ENCODE measurements around the gene MOGAT2.
"Not testable (repeated sequence)": the region's sequence is repeated elsewhere in the genome, so short reads cannot be mapped to it uniquely, and the experiment has no call there.

Gene MOGAT2

DNA sequence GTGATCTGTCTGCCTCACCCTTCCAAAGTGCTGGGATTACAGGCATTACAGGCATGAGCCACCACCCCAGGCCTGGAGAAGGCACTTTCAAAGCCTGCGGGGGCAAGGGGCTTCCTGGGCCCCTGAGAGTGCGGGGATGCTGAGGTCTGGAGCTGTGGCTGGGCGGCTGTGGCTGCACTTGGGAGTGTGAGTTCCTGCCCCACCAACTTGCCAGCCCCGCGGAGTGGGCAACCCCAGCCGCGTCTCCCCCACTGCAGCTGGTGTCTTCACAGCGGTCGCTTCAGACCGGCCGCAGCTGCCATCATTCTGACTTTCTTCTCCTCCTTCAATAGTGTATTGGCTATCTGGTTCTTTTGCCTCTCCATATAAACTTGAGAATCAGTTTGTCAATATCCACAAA, 38.1 kb upstream of the MOGAT2 start:
- DNase-seq (ENCODE audit: low read depth), result no peak
- TF ChIP-seq, protein P1, sequence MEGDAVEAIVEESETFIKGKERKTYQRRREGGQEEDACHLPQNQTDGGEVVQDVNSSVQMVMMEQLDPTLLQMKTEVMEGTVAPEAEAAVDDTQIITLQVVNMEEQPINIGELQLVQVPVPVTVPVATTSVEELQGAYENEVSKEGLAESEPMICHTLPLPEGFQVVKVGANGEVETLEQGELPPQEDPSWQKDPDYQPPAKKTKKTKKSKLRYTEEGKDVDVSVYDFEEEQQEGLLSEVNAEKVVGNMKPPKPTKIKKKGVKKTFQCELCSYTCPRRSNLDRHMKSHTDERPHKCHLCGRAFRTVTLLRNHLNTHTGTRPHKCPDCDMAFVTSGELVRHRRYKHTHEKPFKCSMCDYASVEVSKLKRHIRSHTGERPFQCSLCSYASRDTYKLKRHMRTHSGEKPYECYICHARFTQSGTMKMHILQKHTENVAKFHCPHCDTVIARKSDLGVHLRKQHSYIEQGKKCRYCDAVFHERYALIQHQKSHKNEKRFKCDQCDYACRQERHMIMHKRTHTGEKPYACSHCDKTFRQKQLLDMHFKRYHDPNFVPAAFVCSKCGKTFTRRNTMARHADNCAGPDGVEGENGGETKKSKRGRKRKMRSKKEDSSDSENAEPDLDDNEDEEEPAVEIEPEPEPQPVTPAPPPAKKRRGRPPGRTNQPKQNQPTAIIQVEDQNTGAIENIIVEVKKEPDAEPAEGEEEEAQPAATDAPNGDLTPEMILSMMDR (IDR thresholded peaks at IDR 0.05; ENCODE audit: control insufficient read depth, insufficient read depth, low read depth, low read length, missing control alignments), result no peak
- H3K4me3 ChIP-seq (ENCODE audit: control insufficient read depth, low read depth, low read length), result no peak overlapping the region

DNA sequence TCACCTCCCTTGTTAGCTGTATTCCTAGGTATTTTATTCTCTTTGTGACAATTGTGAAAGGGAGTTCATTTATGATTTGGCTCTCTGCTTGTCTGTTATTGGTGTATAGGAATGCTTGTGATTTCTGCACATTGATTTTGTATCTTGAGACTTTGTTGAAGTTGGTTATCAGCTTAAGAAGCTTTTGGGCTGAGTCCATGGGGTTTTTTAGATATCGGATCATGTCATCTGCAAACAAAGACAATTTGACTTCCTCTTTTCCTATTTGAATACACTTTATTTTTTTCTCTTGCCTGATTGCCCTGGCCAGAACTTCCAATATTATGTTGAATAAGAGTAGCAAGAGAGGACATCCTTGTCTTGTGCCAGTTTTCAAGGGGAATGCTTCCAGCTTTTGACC, 33.8 kb upstream of the MOGAT2 start:
- H3K4me3 ChIP-seq (ENCODE audit: control insufficient read depth, low read depth, low read length); DNase-seq (ENCODE audit: low read depth): not testable (repeated sequence)

DNA sequence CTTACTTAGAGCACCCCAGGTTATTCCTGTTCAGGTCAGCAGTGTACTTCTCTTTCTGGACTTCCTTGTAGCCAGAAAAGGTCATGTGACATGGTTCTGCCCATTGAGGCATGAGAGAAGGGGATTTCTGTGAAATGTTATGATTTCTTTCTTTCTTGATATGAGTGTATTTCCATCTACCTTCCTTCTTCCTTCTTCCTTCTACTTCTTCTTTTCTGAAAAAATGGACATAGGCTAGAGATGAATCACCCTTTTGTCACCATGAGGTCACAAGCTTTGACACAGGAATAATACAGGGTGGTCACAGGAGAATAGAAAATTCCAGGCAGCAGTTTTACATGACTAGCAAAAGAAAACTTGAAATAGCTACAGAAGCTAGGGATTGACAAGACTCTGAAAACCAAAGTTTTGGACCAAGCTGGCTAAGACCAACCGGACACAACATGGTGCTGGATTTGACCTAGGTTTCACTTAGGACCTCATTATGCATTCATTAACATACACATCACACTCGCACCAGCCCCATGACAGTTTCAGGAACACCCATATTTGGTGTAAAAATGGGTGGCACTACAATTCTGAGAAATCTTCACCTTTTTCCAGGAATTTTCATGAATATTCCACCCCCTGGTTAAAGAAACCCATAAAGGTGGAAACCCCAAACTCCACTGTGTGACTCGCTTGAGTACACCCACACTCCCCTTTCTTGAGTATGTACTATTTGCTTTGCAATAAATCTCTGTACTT, 27.6 kb upstream of the MOGAT2 start:
- H3K4me3 ChIP-seq (ENCODE audit: control insufficient read depth, low read depth, low read length), result no peak overlapping the region
- TF ChIP-seq, protein P1 (IDR thresholded peaks at IDR 0.05; ENCODE audit: control insufficient read depth, insufficient read depth, low read depth, low read length, missing control alignments), result no peak
- no peak for DNase-seq (ENCODE audit: low read depth)

DNA sequence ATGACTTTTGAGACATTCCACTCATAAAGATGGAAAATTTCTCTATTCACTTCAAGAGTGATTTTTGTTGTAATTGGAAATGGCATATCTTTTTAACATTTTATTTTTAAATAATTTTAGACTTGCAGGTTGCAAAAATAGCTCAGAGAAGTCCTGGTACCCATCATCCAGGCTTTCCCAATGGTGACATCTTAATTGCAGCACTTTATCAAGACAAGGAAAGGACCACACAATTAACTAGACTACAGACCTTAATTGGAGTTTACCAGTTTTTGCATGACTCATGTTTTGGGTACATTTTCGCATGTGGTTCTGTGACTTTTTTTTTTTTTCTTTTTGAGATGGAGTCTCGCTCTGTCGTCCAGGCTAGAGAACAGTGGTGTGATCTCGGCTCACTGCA, 25.8 kb upstream of the MOGAT2 start:
- H3K4me3 ChIP-seq (ENCODE audit: control insufficient read depth, low read depth, low read length), result no peak overlapping the region
- TF ChIP-seq, protein P1 (IDR thresholded peaks at IDR 0.05; ENCODE audit: control insufficient read depth, insufficient read depth, low read depth, low read length, missing control alignments), result no peak
- no peak for DNase-seq (ENCODE audit: low read depth)

DNA sequence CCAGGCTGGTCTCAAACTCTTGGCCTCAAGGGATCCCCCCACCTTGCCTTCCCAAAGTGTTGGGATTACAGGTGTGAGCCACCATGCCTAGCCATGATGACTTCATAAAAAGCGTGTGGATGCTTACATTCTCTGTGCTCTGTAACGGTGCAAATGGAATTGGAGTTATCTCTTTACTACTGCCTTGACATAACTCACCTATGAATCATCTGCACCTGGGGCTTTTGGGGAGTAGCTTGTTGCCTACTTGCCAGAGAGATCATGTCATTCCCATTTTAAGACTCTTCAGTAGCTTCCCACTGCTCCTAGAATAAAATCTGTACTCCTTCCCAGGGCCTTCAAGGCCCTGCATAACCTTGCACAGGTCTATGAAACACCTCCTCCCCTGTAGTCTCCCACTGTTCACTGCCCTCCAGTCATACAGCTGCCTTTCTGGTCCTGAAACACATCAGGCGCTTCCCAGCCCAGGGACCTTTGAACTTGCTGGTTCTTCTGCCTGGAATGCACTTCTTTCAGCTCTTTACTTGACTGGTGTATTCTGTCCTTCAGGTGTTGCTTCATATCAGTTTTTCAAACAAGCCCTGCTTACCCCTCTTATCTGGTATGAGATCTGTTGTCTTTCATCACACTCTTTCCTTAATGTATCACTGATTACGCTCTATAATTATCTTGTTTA, 19.6 kb upstream of the MOGAT2 start:
- TF ChIP-seq, protein P1 (IDR thresholded peaks at IDR 0.05; ENCODE audit: control insufficient read depth, insufficient read depth, low read depth, low read length, missing control alignments), result no peak

DNA sequence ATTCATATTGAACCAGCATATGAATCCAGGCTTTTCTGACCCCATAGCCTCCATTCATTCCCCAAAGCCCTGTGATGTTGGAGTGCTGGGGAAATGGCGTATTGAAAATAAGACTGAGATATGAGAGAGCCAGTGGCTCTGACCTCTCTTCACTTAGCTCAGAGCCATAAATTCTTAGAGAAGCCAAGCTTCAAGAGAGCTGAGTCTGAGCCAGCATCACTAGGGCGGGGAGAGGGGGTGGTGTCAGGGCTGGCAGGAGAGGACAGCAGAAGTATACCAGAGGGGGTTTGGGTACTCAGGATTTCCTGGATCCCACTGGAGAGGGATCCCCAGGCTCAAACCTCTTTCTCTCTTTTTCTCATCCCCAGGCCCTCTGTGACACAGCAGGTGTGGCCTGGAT, 16.7 kb upstream of the MOGAT2 start:
- no peak for DNase-seq (ENCODE audit: low read depth)
- no peak overlapping the region for H3K4me3 ChIP-seq (ENCODE audit: control insufficient read depth, low read depth, low read length)
- TF ChIP-seq, protein P1 (IDR thresholded peaks at IDR 0.05; ENCODE audit: control insufficient read depth, insufficient read depth, low read depth, low read length, missing control alignments), result no peak

More for the DNA sequence above, 19.6 kb upstream of the MOGAT2 start:
- H3K4me3 ChIP-seq (ENCODE audit: control insufficient read depth, low read depth, low read length), result no peak overlapping the region
- DNase-seq (ENCODE audit: low read depth), result no peak

DNA sequence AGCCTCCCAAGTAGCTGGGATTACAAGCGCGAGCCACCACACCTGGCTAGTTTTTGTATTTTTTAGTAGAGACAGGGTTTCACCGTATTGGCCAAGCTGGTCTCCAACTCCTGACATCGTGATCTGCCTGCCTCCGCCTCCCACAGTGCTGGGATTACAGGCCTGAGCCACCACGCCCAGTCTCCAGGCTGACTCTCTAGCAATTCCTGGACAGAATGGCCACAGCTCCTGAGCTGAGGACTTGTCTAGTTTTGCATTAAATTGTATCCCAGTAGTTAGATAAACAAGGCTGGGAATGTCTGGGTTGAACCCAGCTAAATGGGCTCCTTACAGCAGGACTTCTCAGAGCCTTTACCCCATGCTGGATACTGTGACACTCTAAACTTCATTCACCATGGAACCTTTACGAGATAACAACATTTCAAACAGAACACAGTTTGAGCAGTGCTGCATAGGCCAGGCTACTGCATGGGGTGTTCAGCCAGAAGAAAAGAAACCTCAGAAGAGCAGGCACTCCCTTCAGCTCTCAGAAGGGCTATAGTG, 13.9 kb upstream of the MOGAT2 start:
- TF ChIP-seq, protein P1 (IDR thresholded peaks at IDR 0.05; ENCODE audit: control insufficient read depth, insufficient read depth, low read depth, low read length, missing control alignments), result no peak
- DNase-seq (ENCODE audit: low read depth), result no peak
- no peak overlapping the region for H3K4me3 ChIP-seq (ENCODE audit: control insufficient read depth, low read depth, low read length)

Measured in AG09309 (cell line).